SK-N-SH (cell line): ENCODE data around the gene FAH. TPM values are rescaled to one million over a fixed set of nuclear protein-coding genes. Genes with fewer than 3 reads are reported as not detected.

Experiments used
- CTCF ChIA-PET: fragments of 300-600, 350-600 bp; formaldehyde crosslinking; extraction: SDS; loops from one replicate; lab custom pipeline; 2021; lab: Yijun Ruan, JAX
- POLR2A ChIA-PET: fragments of 350-600 bp; sonication (Branson Sonifier 250); formaldehyde crosslinking; extraction: SDS; loops from one replicate; lab custom pipeline; 2020; ENCODE audit warnings: antibody characterized with exemption, inconsistent platforms; lab: Yijun Ruan, JAX
- DNase-seq: peaks from one replicate; pipeline ENCODE4 v3.0.0; 2012
- H2AFZ ChIP-seq: fragments of 200-600 bp; sonication (generic); 2 replicates; pipeline ENCODE4 v1.8.1; 2016; ENCODE audit warnings: antibody characterized with exemption, mild to moderate bottlenecking, low read depth
- H3F3A ChIP-seq: fragments of 200-600 bp; sonication (generic); replicated peaks from 2 replicates; pipeline ENCODE3; 2016; ENCODE audit warnings: antibody characterized with exemption, mild to moderate bottlenecking; ENCODE audit not compliant: insufficient read depth
- H3K27ac ChIP-seq, 2 experiments: fragments of 200-500 bp in 1 of 2; fragments of 200-600 bp in 1 of 2; sonication (Bioruptor generic) in 1 of 2; sonication (generic), shearing (Covaris generic) in 1 of 2; 2 replicates each; pipeline versions ENCODE4 v1.5.1 to v1.6.1; 2014 to 2016; ENCODE audit warnings: low read depth in 2 of 2, inconsistent platforms in 1 of 2, low read length in 1 of 2, mild to moderate bottlenecking in 1 of 2, mixed read lengths in 1 of 2
- H3K27me3 ChIP-seq: fragments of 200-600 bp; sonication (generic), shearing (Covaris generic); 2 replicates; pipeline ENCODE4 v1.6.1; 2016; ENCODE audit warnings: mixed run types; ENCODE audit not compliant: insufficient read depth
- H3K36me3 ChIP-seq, 2 experiments: fragments of 200-500 bp in 1 of 2; fragments of 200-600 bp in 1 of 2; sonication (Bioruptor generic) in 1 of 2; sonication (generic) in 1 of 2; replicated peaks in 1 of 2; 2 replicates each; pipeline versions ENCODE3 to v1.5.1; 2014 to 2016; ENCODE audit warnings: low read length in 1 of 2, mild to moderate bottlenecking in 1 of 2; ENCODE audit not compliant: insufficient read depth in 2 of 2, control insufficient read depth in 1 of 2
- H3K4me1 ChIP-seq, 2 experiments: fragments of 200-500 bp in 1 of 2; fragments of 200-600 bp in 1 of 2; sonication (Bioruptor generic) in 1 of 2; sonication (generic), shearing (Covaris generic) in 1 of 2; 2 replicates each; pipeline versions ENCODE4 v1.5.1 to v1.6.1; 2014 to 2016; ENCODE audit warnings: low read depth in 1 of 2, low read length in 1 of 2, mixed run types in 1 of 2; ENCODE audit not compliant: insufficient read depth in 2 of 2, control insufficient read depth in 1 of 2
- H3K4me2 ChIP-seq: fragments of 200-600 bp; sonication (generic), shearing (Covaris generic); 2 replicates; pipeline ENCODE4 v1.6.1; 2017; ENCODE audit warnings: mixed run types
- H3K4me3 ChIP-seq, 2 experiments: fragments of 200-500 bp in 1 of 2; fragments of 200-600 bp in 1 of 2; sonication (Bioruptor generic) in 1 of 2; sonication (generic), shearing (Covaris generic) in 1 of 2; 2 replicates each; pipeline versions ENCODE4 v1.5.1 to v1.8.1; 2014 to 2016; ENCODE audit warnings: low read depth in 2 of 2, inconsistent platforms in 1 of 2, low read length in 1 of 2, mild to moderate bottlenecking in 1 of 2, mixed read lengths in 1 of 2, moderate library complexity in 1 of 2
- H3K79me2 ChIP-seq: fragments of 200-600 bp; sonication (generic); 2 replicates; pipeline ENCODE4 v1.8.1; 2017; ENCODE audit warnings: mild to moderate bottlenecking; ENCODE audit not compliant: insufficient read depth
- H3K9ac ChIP-seq: fragments of 200-600 bp; sonication (generic); 2 replicates; pipeline ENCODE4 v1.6.1; 2017; ENCODE audit warnings: mixed run types
- H3K9me2 ChIP-seq: fragments of 200-600 bp; sonication (generic); 2 replicates; pipeline ENCODE4 v1.6.1; 2017; ENCODE audit warnings: mixed run types
- H3K9me3 ChIP-seq: fragments of 200-600 bp; sonication (generic); 2 replicates; pipeline ENCODE4 v1.6.1; 2017; ENCODE audit warnings: mixed run types, mild to moderate bottlenecking, moderate library complexity
- H4K20me1 ChIP-seq: fragments of 200-600 bp; sonication (generic); 2 replicates; pipeline ENCODE4 v1.6.1; 2017; ENCODE audit warnings: mild to moderate bottlenecking, mixed run types; ENCODE audit not compliant: insufficient read depth
- CHD2 ChIP-seq: fragments of 150-350 bp; IDR thresholded peaks from 2 replicates; pipeline ENCODE4 v1.6.1; 2018; ENCODE audit warnings: low read length; ENCODE audit not compliant: partially characterized antibody
- EZH2phosphoT487 ChIP-seq: fragments of 200-600 bp; sonication (generic); IDR thresholded peaks from 2 replicates; pipeline ENCODE4 v1.6.1; 2017; ENCODE audit warnings: low read depth, mixed run types, mild to moderate bottlenecking, antibody characterized with exemption, moderate library complexity, borderline replicate concordance
- FOXM1 ChIP-seq: IDR thresholded peaks from 2 replicates; pipeline ENCODE4 v1.4.0; 2012; ENCODE audit warnings: low read depth, mild to moderate bottlenecking
- RCOR1 ChIP-seq: fragments of 150-350 bp; IDR thresholded peaks from 2 replicates; pipeline ENCODE4 v1.6.1; 2017; ENCODE audit warnings: antibody characterized with exemption, low read length
- SIN3A ChIP-seq: IDR thresholded peaks from 2 replicates; pipeline ENCODE4 v1.6.1; 2012; ENCODE audit warnings: low read depth, mild to moderate bottlenecking, low read length, moderate library complexity, borderline replicate concordance
- TCF12 ChIP-seq: IDR thresholded peaks from 2 replicates; pipeline ENCODE4 v1.4.0; 2012
- TEAD4 ChIP-seq: IDR thresholded peaks from 2 replicates; pipeline ENCODE4 v1.4.0; 2012; ENCODE audit warnings: mild to moderate bottlenecking, borderline replicate concordance; ENCODE audit not compliant: insufficient read depth
- WGBS: methylation state at CpG from one replicate; pipeline ENCODE4 v1.1.6; 2017; ENCODE audit warnings: low lambda C conversion rate; 5-methylcytosine and 5-hydroxymethylcytosine counted together
- polyA plus RNA-seq, 3 experiments: library from polyadenylated mRNA; depleted of rRNA; stranded (reverse); fragments of >200 nt; gene quantifications; 2 replicates each; pipeline ENCODE4 v1.2.3, GENCODE V29; 2012
- TF ChIP-seq, protein P1 (sequence below): IDR thresholded peaks from 2 replicates; pipeline ENCODE4 v1.6.1; 2012; ENCODE audit warnings: mild to moderate bottlenecking, low read depth, low read length, moderate library complexity
- TF ChIP-seq, protein P2 (sequence below): IDR thresholded peaks from 2 replicates; pipeline ENCODE4 v1.4.0; 2012; ENCODE audit warnings: low read depth, borderline replicate concordance
- TF ChIP-seq, protein P3 (sequence below): fragments of 150-350 bp; IDR thresholded peaks from 2 replicates; pipeline ENCODE4 v1.6.1; 2017; ENCODE audit warnings: antibody characterized with exemption, low read length, low read depth, borderline replicate concordance

The FAH gene
- polyA plus RNA-seq, 1 of the 3 experiments (the other 2 are of a cell fraction): 34.9 TPM

DNA sequence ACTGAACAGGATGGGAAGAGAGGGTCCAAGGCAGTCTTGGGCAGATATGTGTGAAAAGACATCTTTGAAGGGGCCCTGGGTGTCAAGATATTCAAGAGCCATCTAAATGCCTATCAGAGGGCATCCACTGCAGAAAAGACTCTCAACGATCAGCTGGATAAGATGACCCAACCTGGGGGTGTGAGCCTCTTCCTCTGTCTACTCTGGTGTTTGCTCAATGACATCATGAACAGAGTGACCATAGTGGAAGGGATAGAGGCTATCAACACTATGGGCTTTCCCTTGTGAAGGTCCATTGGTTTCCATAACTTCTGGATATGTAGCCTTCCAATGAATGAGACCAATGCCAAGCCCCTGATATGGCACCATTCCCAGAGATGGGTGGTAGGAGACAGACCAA is 42.1 kb downstream of the FAH start (continued):
- TF ChIP-seq, protein P1, sequence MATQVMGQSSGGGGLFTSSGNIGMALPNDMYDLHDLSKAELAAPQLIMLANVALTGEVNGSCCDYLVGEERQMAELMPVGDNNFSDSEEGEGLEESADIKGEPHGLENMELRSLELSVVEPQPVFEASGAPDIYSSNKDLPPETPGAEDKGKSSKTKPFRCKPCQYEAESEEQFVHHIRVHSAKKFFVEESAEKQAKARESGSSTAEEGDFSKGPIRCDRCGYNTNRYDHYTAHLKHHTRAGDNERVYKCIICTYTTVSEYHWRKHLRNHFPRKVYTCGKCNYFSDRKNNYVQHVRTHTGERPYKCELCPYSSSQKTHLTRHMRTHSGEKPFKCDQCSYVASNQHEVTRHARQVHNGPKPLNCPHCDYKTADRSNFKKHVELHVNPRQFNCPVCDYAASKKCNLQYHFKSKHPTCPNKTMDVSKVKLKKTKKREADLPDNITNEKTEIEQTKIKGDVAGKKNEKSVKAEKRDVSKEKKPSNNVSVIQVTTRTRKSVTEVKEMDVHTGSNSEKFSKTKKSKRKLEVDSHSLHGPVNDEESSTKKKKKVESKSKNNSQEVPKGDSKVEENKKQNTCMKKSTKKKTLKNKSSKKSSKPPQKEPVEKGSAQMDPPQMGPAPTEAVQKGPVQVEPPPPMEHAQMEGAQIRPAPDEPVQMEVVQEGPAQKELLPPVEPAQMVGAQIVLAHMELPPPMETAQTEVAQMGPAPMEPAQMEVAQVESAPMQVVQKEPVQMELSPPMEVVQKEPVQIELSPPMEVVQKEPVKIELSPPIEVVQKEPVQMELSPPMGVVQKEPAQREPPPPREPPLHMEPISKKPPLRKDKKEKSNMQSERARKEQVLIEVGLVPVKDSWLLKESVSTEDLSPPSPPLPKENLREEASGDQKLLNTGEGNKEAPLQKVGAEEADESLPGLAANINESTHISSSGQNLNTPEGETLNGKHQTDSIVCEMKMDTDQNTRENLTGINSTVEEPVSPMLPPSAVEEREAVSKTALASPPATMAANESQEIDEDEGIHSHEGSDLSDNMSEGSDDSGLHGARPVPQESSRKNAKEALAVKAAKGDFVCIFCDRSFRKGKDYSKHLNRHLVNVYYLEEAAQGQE: no peak

DNA sequence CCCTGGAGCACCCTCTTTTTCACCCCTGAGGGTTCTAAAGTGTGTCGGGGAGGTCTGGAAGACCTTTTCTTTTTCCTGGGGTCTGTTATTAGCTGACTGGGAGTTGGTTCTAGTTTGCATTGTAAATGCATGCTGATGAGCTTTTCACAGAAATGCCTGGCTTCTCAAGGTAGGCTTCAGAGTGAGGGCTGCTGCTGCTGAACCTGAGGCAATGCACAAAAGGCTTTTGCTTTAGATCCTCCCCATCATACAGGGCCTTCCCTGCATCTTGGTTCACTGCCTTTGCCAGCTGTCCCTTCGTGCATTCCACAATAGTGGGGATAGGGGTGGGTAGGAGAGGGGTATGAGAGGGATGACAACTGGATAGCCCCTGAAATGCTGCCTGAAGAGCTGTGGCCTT is 46.6 kb downstream of the FAH start:
- no peak for DNase-seq
- POLR2A ChIA-PET: no interaction called here
- no peaks in the 10 kb centered on the region for H3K9me3 ChIP-seq
- H4K20me1 ChIP-seq: no peaks in the 10 kb centered on the region
- no peak overlapping the region for H3K4me3 ChIP-seq
- H3K4me1 ChIP-seq: no peaks in the 10 kb centered on the region
- TF ChIP-seq EZH2phosphoT487: no peak
- TF ChIP-seq, protein P2, sequence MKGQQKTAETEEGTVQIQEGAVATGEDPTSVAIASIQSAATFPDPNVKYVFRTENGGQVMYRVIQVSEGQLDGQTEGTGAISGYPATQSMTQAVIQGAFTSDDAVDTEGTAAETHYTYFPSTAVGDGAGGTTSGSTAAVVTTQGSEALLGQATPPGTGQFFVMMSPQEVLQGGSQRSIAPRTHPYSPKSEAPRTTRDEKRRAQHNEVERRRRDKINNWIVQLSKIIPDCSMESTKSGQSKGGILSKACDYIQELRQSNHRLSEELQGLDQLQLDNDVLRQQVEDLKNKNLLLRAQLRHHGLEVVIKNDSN: no peak
- TF ChIP-seq, protein P3, sequence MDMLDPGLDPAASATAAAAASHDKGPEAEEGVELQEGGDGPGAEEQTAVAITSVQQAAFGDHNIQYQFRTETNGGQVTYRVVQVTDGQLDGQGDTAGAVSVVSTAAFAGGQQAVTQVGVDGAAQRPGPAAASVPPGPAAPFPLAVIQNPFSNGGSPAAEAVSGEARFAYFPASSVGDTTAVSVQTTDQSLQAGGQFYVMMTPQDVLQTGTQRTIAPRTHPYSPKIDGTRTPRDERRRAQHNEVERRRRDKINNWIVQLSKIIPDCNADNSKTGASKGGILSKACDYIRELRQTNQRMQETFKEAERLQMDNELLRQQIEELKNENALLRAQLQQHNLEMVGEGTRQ: no peak
- TF ChIP-seq SIN3A: no peak
- no peak for TF ChIP-seq TCF12
- no peak for TF ChIP-seq FOXM1
- TF ChIP-seq, protein P1: no peak
- TF ChIP-seq RCOR1: no peak
- TF ChIP-seq TEAD4: no peak
- no peak for TF ChIP-seq CHD2
- TF ChIP-seq, all 33 proteins: peak for 0
- WGBS: 13% methylated on average over 1 of the region's 2 CpGs
- Histone ChIP-seq H3K9me2 (no peaks in the 10 kb centered on the region), H2AFZ (no peak overlapping the region), H3K27ac (no peak overlapping the region), H3F3A (no peaks in the 10 kb centered on the region), H3K4me2 (no peak overlapping the region), H3K36me3 (no peaks in the 10 kb centered on the region), H3K27me3 (peaks cover 5% of the 10 kb centered on the region; the same call in 1 of the 2 replicates), H3K79me2 (no peaks in the 10 kb centered on the region), H3K9ac (no peak overlapping the region)
- CTCF ChIA-PET: interaction anchor here (0.9 kb wide), 1 partner anchor 819 kb away, joined by 4 read pairs; no protein-coding TSS in a partner anchor
